GM21423 (cell line): ENCODE measurements around the gene ZBED5.
A peak's percentile ranks its signal among the peaks of the same experiment; 100 is the strongest.

Experiments
- ATAC-seq: cut with Tn5 transposase; IDR thresholded peaks from one replicate; pipeline ENCODE4 v1.9.1; 2021; ENCODE audit warnings: mild to moderate bottlenecking, moderate library complexity; ENCODE audit not compliant: unreplicated experiment

ZBED5 gene

GRCh38 chr11:10881892-10882291 is 24.0 kb upstream of the ZBED5 start:
- ATAC-seq, result no peak

- no peak for ATAC-seq
Observed at GRCh38 chr11:10878408-10879214, 20.8 kb upstream of the ZBED5 start.

GRCh38 chr11:10876158-10876557 is 18.3 kb upstream of the ZBED5 start:
- no peak for ATAC-seq

DNA sequence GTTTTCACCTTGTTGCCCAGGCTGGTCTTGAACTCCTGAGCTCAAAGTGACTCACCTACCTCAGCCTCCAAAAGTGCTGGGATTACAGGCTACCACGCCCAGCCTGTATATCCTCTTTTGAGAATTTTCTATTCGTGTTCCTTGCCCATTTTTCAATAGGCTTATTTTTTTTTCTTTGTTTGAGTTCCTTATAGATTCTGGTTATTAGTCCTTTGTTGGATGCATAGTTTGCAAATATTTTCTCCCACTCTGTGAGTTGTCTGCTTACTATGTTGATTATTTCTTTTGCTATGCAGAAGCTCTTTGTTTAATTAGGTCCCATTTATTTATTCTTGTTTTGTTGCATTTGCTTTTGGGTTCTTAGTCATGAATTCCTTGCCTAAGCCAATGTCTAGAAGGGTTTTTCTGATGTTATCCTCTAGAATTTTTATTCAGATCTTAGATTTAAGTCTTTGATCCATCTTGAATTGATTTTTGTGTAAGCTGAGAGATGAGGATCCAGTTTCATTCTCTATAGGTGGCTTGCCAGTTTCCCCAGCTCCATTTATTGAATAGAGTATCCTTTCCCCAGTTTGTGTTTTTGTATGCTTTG is 17.7 kb upstream of the ZBED5 start:
- ATAC-seq, result no peak

DNA sequence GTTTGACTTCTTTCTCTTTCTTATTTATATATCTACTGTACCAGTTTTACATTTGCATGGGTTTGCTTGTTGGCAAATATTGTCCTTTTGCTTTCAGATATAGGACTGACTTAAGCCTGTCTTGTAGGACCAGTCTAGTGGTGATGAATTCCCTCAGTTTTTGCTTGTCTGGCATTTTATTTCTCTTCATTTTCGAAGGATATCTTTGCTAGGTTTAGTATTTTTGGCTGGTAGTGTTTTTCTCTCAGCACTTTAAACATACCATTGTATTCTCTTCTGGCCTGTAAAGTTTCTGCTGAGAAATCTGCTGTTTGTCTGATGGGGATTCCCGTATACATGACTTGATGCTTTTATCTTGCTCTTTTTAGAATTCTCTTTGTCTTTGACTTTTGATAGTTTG is 14.2 kb upstream of the ZBED5 start:
- no peak for ATAC-seq

DNA sequence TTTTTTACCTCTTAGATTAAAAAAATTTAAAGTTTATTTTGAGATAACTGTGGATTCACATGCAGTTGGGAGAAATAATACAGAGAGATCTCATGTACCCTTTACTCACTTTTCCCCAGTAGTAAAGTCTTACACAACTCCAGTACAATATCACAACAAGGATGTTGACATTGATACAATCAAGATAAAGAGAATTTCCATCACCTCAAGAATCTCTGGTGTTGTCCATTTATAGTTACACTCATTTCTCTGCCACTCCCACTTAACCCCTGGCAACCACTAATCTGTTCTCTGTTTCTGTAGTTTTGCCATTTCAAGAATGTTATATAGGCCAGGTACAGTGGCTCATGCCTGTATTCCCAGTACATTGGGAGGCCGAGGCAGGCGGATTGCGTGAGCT is 10.5 kb upstream of the ZBED5 start:
- no peak for ATAC-seq

DNA sequence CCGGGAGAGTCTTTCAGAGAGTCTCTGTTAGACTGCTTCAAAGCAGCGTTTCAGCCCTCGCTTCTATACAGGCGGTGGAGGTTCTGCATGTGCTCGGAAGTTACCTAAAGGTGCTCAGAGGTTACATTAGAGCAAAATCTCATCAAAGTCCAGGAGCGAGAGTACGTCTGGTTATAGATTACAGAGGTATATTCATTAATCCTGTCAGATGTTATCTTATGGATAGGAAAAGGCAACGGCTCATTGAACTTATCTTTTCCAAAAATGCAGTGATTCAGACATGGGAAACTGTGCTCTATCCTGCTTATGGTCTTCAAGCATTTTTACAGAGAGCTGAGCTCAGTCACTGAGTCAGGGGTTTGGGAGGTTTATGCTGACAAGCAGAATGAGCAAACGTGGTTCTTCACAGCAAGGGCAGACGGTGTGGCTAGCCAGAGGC is 9.1 kb upstream of the ZBED5 start:
- no peak for ATAC-seq

GRCh38 chr11:10865837-10866270 is 8.0 kb upstream of the ZBED5 start:
- ATAC-seq, result no peak

DNA sequence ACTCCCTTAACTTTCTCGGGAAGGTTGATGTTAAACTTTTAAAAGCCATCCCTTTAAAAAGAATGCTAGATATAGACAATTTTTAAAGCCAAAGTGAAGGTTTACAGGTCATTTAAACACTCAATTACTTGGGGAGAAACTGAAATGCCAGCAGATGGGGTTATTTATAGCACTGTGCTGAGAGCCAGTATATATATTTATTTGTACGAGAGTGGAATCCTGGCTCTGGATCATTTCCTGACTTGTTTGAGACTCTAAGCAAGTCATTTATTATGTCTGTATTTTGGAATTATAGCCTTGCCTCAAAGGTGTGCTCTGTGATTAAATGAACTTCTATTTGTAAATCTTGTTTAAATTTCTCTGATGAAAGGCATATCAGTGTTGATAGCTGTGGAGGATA is 6.8 kb upstream of the ZBED5 start:
- ATAC-seq, result no peak

DNA sequence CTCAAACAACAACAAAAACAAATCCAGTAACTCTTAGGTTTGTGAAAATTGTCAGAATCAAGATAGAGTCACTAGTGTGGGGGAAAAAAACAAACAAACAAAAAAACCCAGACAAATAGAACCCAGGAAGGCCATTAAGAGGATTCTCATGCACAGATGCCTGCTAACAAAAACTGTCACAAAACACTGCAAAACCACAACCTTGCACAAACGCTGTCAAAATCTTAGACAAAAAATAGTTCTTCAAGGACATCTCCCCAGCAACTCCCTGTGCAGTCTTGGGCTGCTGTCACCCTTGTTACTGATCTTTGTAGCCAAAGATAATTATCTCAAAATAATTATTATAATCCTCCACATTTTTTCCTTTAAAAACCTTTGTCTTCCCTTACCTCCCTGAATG is 4.6 kb upstream of the ZBED5 start:
- no peak for ATAC-seq

GRCh38 chr11:10861799-10862198 is 3.9 kb upstream of the ZBED5 start:
- ATAC-seq, result no peak

DNA sequence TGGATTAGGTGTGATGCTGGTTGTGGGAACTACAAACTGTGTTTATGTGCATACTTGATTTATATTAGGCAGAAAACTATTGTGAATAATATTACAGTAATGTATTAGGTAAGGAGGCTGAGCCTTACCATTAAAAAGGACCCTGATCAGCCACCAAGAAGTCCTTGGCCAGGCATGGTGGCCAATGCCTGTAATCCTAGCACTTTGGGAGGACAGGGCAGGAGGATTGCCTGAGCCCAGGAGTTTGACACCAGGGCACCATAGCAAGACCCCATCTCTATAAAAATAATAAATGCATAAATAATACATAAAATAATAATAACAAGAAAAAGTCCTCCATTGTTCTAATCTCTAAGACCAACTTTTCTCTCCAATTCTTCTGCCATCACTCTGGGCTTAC is 3.2 kb upstream of the ZBED5 start:
- no peak for ATAC-seq

DNA sequence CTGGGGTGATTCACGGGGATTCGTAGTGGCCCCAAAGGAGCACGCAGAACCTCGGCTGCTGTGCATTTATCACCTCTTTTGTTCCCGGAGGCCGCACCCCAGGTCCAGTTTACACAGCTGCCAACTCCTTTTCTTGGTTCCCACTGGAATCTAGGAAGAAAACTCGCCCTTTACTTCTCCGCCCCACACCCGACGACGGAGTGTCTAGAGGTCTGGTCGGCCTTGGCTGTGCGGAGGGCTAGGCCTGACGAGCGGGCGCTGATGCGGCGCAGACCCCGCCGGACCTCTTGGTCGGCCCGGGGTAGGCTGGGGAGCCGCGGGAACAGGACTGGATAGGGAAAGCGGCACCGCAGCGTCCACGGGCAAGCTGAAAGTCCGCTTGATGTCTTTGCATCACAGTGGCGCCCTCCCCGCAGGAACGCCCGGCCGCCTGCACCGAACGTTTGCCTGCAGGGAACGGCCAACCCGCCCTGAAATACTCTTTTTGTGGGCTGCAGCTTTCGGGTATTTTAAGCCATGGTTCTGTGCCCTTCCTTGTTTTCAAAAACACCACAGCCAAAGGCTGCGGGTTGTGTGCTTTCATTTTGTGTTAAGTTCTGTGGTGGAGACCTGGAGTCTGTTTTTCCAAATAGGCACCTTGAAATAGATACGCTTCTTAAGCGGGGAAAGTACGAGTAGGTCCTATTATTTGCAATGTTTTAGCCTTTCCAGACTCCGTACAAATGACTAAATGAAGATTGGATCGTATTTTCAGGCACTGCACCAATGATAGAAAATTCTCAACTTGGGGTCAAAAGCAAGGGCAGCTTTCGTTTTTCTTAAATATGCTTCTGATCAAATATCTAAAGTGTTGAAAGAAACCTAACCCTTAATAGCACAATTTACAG is 829 bp upstream of the ZBED5 start:
- peak; percentile 20 for ATAC-seq

GRCh38 chr11:10857459-10857708 is 469 bp downstream of the ZBED5 start:
- peak; percentile 16 for ATAC-seq

DNA sequence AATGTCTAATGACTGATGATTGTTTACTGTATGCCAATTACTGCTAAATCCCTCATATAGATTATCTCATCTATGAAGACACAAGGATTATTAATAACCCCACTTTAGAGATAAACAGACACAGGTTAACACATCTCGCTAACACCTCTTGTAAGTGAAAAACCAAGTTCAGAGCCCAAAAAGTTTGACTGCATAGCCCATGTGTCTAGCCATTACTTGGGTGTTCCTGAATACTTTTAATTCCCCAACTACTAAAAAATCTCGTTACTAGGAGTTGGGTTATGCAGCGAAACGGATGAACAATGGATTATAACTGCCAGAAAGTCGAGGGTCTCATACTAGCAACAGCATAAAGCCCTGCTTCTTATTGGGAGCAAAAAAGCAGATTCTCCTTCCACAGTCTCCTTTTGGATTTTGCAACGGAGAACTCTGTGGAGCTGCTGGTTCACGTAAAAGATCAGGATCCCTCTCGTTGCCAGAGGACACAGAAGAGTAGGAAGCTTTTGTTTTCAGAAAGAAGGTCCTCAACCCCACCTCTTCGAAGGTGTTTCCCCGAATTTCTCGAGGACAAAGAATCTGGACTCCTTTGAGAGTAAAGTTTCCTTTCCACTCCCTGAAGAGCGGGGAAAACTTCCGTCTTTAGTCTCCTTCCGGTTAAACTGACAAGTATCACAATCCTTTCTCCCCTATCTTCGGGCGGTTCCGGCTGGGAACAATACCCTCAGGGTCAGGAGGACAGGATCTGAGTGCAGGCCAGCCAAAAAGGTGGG is 979 bp downstream of the ZBED5 start:
- ATAC-seq, result peak; percentile 2

GRCh38 chr11:10855295-10855694 is 2.6 kb downstream of the ZBED5 start:
- no peak for ATAC-seq

- no peak for ATAC-seq
Observed at GRCh38 chr11:10847960-10848860, 9.6 kb downstream of the ZBED5 start.

DNA sequence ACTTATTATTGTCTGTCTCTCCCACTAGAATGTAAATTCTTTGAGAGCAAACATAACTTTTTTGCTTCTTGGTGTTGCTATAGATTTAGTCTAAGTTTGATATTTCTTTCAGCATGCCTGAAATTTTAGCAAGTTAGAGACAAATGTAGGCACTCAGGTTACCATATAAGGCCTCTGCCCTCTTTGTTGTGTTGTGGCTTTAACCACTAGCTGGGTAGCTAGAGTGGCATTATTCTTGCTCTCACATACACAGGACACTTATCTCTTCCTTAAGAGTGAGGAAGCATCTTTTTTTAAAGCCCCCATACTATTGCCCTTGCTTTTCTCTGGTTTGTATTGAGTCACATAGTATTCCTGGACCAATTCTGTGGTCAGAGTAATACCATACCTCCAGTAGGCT is 11.2 kb downstream of the ZBED5 start:
- ATAC-seq, result no peak

DNA sequence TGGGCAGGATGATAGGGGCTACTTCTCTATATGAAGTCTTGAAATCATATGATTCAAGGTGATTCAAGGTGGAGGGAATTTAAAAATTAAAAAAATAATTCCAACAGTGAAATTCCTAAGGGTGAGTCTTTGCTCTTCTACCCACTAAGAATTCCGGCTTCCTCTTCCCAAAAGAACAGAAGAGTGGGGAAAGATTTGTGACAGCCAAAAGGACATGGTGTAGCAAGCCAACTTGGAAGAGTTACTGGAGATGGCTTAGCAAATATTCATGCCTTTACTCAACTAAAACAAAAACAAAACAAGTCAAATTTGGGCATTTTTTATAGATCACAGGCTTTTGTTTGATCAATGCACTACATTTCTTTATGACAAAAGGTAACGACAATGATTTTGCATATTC is 12.3 kb downstream of the ZBED5 start:
- ATAC-seq, result no peak

- no peak for ATAC-seq
Observed at GRCh38 chr11:10844796-10845195, 13.1 kb downstream of the ZBED5 start.
